HG02938 (cell line): Measurements from ENCODE around the gene ZBTB20.
A peak's percentile ranks its signal among the peaks of the same experiment; 100 is the strongest.
"Not testable (repeated sequence)": the region's sequence is repeated elsewhere in the genome, so short reads cannot be mapped to it uniquely, and the experiment has no call there.

Experiments used
- ATAC-seq: cut with Tn5 transposase; IDR thresholded peaks from one replicate; pipeline ENCODE4 v1.9.1; 2021; ENCODE audit warnings: mild to moderate bottlenecking, moderate library complexity; ENCODE audit not compliant: unreplicated experiment

ZBTB20 gene

GRCh38 chr3:114847564-114847963 lies 299.5 kb downstream of the ZBTB20 start:
- no peak for ATAC-seq

- no peak for ATAC-seq
Observed at GRCh38 chr3:114846779-114847178, 300.3 kb downstream of the ZBTB20 start.

DNA sequence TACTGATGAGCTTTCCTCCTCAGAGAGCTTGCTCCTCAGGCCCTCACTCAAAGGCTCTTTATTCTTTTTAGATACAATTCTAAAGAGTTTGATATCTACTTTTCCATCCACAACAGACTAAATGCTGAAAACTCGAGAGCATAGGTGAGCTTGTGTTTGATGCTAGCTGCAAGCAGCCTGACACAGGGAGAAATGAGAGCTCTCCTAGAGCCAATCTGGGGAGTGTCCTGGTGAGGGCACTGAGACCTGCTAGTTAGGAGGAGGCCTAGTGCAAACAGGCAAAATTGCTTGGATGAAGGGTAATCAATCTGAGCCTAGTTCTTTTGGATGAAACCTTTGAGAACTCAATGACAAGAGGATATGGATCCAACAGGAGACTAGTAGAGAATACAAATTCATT lies 300.8 kb downstream of the ZBTB20 start:
- no peak for ATAC-seq

DNA sequence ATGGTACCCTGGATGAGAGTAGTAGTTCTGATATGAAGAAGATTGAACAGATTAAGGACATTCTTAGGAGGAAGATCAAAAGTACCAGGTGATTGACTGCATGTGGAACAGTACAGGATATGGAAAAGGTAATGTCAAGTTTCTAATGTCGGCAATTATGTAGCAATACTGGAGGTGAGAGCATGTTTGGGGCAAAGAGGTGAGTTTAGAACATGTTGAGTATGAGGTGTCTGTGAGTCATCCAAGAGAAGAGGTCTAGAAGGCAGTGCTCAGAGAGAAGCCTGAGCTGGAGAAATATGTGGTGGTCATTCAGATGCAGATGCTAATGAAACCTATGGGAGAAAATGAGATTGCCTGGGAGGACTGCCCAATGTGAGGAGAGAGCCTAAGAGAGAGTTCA lies 305.6 kb downstream of the ZBTB20 start:
- ATAC-seq = no peak

- ATAC-seq = no peak
Observed at GRCh38 chr3:114839476-114839875, 307.6 kb downstream of the ZBTB20 start.

DNA sequence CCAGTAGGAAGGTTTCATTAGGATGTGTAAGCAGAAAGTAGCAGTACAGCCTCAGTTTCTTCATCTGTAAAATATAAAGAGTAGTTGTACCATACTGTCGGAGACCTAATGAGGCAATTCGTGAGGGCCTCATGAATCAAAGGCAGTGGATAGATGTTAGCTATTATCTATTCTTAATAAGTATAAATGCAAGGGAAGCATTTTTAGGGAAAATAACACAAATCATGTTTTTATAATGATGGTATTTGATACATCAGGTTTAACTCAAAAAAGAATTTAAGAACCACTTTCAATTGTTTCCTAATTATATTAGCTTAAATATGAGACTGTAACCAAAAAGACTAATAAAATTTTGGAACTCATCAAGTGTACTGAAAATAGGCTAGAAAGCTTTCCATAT lies 309.1 kb downstream of the ZBTB20 start:
- ATAC-seq = no peak

GRCh38 chr3:114834175-114834940 lies 312.7 kb downstream of the ZBTB20 start:
- ATAC-seq = no peak

DNA sequence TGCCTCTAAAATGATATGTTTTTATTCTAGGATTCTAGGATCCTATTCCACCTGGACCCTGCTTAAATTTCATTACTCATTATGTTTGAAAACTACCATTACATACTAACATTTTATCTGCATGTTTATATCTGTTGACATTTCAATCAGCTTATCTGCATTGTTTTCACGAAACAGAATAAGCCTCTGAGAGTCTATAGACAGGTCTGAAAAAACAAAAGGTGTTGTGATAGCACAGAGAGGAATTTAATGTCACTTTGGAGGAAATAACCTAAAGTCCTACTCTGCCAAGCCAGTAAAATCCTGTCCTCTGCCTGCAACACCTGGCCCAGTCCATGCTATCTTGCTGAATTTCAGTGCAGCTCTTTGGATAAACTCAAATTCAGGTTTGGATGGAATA lies 315.2 kb downstream of the ZBTB20 start:
- no peak for ATAC-seq

- no peak for ATAC-seq
Observed at GRCh38 chr3:114830652-114831051, 316.4 kb downstream of the ZBTB20 start.

- no peak for ATAC-seq
Observed at GRCh38 chr3:114829783-114830182, 317.3 kb downstream of the ZBTB20 start.

DNA sequence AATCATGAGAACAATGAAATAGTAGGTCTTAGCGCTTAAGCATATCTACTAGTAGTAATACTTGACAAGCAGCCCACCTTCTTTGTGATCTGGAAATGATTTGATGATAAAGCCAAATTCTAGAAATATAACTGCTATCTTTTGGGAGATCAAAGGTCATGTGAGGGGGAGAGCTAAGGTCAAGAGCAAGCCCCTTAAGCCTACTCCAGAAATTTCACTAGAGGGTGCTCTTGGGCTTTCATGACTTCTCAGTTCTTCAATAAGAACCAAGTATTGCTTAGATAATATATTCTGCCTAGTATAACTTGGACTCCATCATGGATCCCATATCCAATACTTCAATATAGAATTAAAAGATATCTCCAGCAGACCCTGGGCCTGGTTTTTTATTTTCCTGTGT lies 319.6 kb downstream of the ZBTB20 start:
- ATAC-seq = peak; percentile 73

GRCh38 chr3:114824014-114824413 lies 323.1 kb downstream of the ZBTB20 start:
- no peak for ATAC-seq

GRCh38 chr3:114823061-114823460 lies 324.0 kb downstream of the ZBTB20 start:
- ATAC-seq = no peak

- ATAC-seq = no peak
Observed at GRCh38 chr3:114816052-114816451, 331.0 kb downstream of the ZBTB20 start.

- ATAC-seq = not testable (repeated sequence)
Observed at GRCh38 chr3:114812541-114813238, 334.4 kb downstream of the ZBTB20 start.

DNA sequence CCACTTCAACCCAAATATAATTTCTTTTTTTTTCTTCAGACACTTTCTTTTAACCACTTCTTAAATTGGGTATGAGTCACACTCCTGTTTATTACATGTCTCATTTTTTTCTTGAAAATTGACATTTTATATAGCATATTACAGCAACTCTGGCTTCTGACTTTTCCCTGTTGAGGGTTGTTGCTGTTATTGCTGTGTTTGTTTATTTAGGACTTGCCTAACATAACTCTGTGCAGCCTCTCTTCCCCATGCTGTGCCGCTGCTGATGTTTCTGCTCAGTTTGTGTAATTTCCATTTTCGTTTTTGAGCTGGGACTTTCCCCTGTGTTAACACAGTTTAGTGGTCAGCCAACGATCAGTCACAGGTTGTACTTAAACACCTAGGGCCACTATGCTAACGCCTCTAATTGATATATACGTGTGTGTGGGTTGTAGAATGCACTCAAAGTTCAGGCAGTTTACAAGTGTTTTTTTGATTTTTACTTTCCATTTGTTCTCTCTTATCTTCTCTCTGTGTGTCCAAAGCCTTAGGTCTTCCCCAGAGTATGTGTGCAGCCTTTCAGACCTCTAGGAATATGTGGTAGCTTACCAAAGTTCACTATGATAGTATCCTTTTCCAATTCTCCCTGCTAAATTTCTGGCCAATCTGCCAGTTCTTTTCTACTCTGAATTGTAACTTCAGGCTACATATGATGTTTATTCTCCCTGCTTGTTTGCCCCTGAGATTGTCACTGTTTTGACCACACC lies 337.2 kb downstream of the ZBTB20 start:
- peak; percentile 100 for ATAC-seq

DNA sequence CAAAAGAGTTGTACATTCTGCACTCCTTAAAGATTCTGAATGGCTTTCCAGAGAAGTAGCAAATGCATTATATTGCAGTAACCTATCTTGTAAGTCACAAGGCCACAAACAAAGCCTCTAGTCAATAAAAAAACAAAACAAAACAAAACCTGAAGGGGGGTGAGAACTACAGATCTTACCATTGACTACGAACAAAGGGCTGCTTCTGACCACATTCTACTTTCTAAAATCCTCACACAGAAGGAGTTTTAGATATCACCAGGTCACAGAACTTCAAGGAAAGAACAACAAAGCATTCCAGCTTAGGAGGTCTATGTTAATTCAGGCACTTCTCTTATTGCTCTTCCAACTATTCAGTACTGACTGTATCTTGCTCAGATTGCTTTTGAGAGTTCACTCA lies 343.0 kb downstream of the ZBTB20 start:
- ATAC-seq = no peak

- no peak for ATAC-seq
Observed at GRCh38 chr3:114803042-114803695, 343.9 kb downstream of the ZBTB20 start.

- no peak for ATAC-seq
Observed at GRCh38 chr3:114800272-114801031, 346.6 kb downstream of the ZBTB20 start.

GRCh38 chr3:114799816-114800215 lies 347.3 kb downstream of the ZBTB20 start:
- no peak for ATAC-seq
